H1 (cell line): ENCODE data around the gene EHD2. TPM values are rescaled to one million over a fixed set of nuclear protein-coding genes. Genes with fewer than 3 reads are reported as not detected.

Source experiments
- ASH2L ChIP-seq: fragments of 200-600, 300-600 bp; sonication (generic); IDR thresholded peaks from one replicate; pipeline ENCODE4 v1.7.1; 2017; ENCODE audit warnings: low read length
- BRCA1 ChIP-seq: IDR thresholded peaks from 2 replicates; pipeline ENCODE4 v1.6.1; 2012; ENCODE audit warnings: low read depth, low read length, improper control_type of control experiment
- CHD1 ChIP-seq: IDR thresholded peaks from 2 replicates; pipeline ENCODE4 v1.6.1; 2012; ENCODE audit warnings: low read depth, low read length, improper control_type of control experiment
- EP300 ChIP-seq, 2 experiments: IDR thresholded peaks; 1 replicate in 1 of 2; 2 replicates in 1 of 2; pipeline ENCODE4 v1.6.1; 2011 to 2012; ENCODE audit warnings: low read depth in 2 of 2, low read length in 2 of 2, mild to moderate bottlenecking in 2 of 2, borderline replicate concordance in 1 of 2, inconsistent platforms in 1 of 2, moderate library complexity in 1 of 2
- FOSL1 ChIP-seq: IDR thresholded peaks from 2 replicates; pipeline ENCODE4 v1.6.1; 2011; ENCODE audit warnings: mild to moderate bottlenecking, low read depth, low read length, moderate library complexity; ENCODE audit not compliant: insufficient read depth
- GABPA ChIP-seq: IDR thresholded peaks from 2 replicates; pipeline ENCODE4 v1.6.1; 2011; ENCODE audit warnings: mild to moderate bottlenecking, low read length, moderate library complexity, borderline replicate concordance; ENCODE audit not compliant: insufficient read depth
- GTF2F1 ChIP-seq: IDR thresholded peaks from 2 replicates; pipeline ENCODE4 v1.6.1; 2012; ENCODE audit warnings: low read depth, low read length, improper control_type of control experiment, borderline replicate concordance
- HDAC6 ChIP-seq: IDR thresholded peaks from one replicate; pipeline ENCODE4 v1.7.1; 2012; ENCODE audit warnings: low read depth, mild to moderate bottlenecking, inconsistent platforms, low read length, moderate library complexity
- JUN ChIP-seq: IDR thresholded peaks from 2 replicates; pipeline ENCODE4 v1.6.1; 2011; ENCODE audit warnings: low read depth, mild to moderate bottlenecking, improper control_type of control experiment, low read length
- NANOG ChIP-seq: IDR thresholded peaks from 2 replicates; pipeline ENCODE4 v1.6.1; 2011; ENCODE audit warnings: low read length, low read depth, mild to moderate bottlenecking, inconsistent platforms; ENCODE audit not compliant: insufficient read depth, poor library complexity, severe bottlenecking
- NRF1 ChIP-seq: IDR thresholded peaks from 2 replicates; pipeline ENCODE4 v1.6.1; 2011; ENCODE audit warnings: mild to moderate bottlenecking, low read depth, low read length, improper control_type of control experiment
- POLR2A ChIP-seq, 2 experiments: IDR thresholded peaks; 1 replicate in 1 of 2; 2 replicates in 1 of 2; pipeline ENCODE4 v1.6.1; 2011; ENCODE audit warnings: low read depth in 2 of 2, low read length in 2 of 2, mild to moderate bottlenecking in 2 of 2; ENCODE audit errors: control extremely low read depth in 1 of 2
- POU5F1 ChIP-seq: IDR thresholded peaks from 2 replicates; pipeline ENCODE4 v1.6.1; 2011; ENCODE audit warnings: low read depth, mild to moderate bottlenecking, low read length, moderate library complexity
- RAD21 ChIP-seq, 2 experiments: IDR thresholded peaks in 1 of 2; conservative IDR thresholded peaks in 1 of 2; 2 replicates each; pipeline ENCODE4 v1.6.1; 2011; ENCODE audit warnings: low read depth in 2 of 2, low read length in 2 of 2, improper control_type of control experiment in 1 of 2, inconsistent platforms in 1 of 2, mild to moderate bottlenecking in 1 of 2, moderate library complexity in 1 of 2
- RBBP5 ChIP-seq: IDR thresholded peaks from 2 replicates; pipeline ENCODE4 v1.7.1; 2012; ENCODE audit warnings: low read depth, mild to moderate bottlenecking, inconsistent platforms, low read length, moderate library complexity, borderline replicate concordance
- RXRA ChIP-seq: IDR thresholded peaks from 2 replicates; pipeline ENCODE4 v1.6.1; 2011; ENCODE audit warnings: low read depth, mild to moderate bottlenecking, low read length, moderate library complexity; ENCODE audit not compliant: insufficient read depth
- SAP30 ChIP-seq: fragments of 300-600 bp; sonication (generic); IDR thresholded peaks from 2 replicates; pipeline ENCODE4 v1.7.1; 2012; ENCODE audit warnings: low read length, moderate library complexity, mild to moderate bottlenecking, inconsistent platforms; ENCODE audit not compliant: insufficient read depth, insufficient replicate concordance
- SIN3A ChIP-seq, 2 experiments: IDR thresholded peaks in 1 of 2; conservative IDR thresholded peaks in 1 of 2; 2 replicates each; pipeline ENCODE4 v1.6.1; 2011 to 2012; ENCODE audit warnings: low read length in 2 of 2, improper control_type of control experiment in 1 of 2, low read depth in 1 of 2, mild to moderate bottlenecking in 1 of 2
- SIX5 ChIP-seq: IDR thresholded peaks from 2 replicates; pipeline ENCODE4 v1.6.1; 2011; ENCODE audit warnings: mild to moderate bottlenecking, low read depth, low read length
- SUZ12 ChIP-seq: fragments of 200-600 bp; sonication (generic); IDR thresholded peaks from 2 replicates; pipeline ENCODE4 v1.6.1; 2012; ENCODE audit warnings: mild to moderate bottlenecking, inconsistent platforms, low read length, moderate library complexity, mixed read lengths
- TCF12 ChIP-seq: IDR thresholded peaks from 2 replicates; pipeline ENCODE4 v1.6.1; 2011; ENCODE audit warnings: low read depth, mild to moderate bottlenecking, low read length
- TEAD4 ChIP-seq: IDR thresholded peaks from 2 replicates; pipeline ENCODE4 v1.6.1; 2012; ENCODE audit warnings: low read depth, low read length, inconsistent platforms, mixed read lengths
- YY1 ChIP-seq: IDR thresholded peaks from 2 replicates; pipeline ENCODE4 v1.6.1; 2011; ENCODE audit warnings: low read depth, mild to moderate bottlenecking, low read length
- polyA plus RNA-seq, 7 experiments: library from polyadenylated mRNA; depleted of rRNA in 3 of 7; stranded (reverse) in 5 of 7; unstranded in 2 of 7; fragments of >200 nt in 5 of 7; fragments of 200-250 nt in 2 of 7; gene quantifications; 1 replicate in 5 of 7; 2 replicates in 1 of 7; 4 replicates in 1 of 7; pipeline versions ENCODE4 v1.2.1 to v1.2.3, GENCODE V29; 2011 to 2013; ENCODE audit warnings: missing spikeins in 2 of 7, mixed read lengths in 2 of 7
- total RNA-seq: library from RNA; stranded (reverse); fragmentation: NEBNext Ultra II Directional; extraction: Animal tissue kit (Norgen Biotek cat#: 25700); gene quantifications from 2 replicates; pipeline ENCODE4 v1.2.1, GENCODE V29; 2021
- TF ChIP-seq, protein P1 (sequence below): IDR thresholded peaks from 2 replicates; pipeline ENCODE4 v1.6.1; 2011; ENCODE audit warnings: low read length, improper control_type of control experiment

Gene EHD2
- total and polyA plus RNA-seq, 2 of the 8 experiments (the other 6 are each of a cell fraction or from before 2014, with no cell fraction given) = 4.5 to 14.3 TPM

- TF ChIP-seq EP300 (IDR thresholded peaks at IDR 0.05; ENCODE audit: borderline replicate concordance in 1 of 2, low read depth in 2 of 2, low read length in 2 of 2) = 0 out of 3 replicates have a peak, but pooled peaks of 1 of the 2 experiments have one; percentile 59
- 0 out of 2 replicates have a peak, but pooled peaks have one; percentile 53 for TF ChIP-seq YY1
- TF ChIP-seq POLR2A (IDR thresholded peaks at IDR 0.05; ENCODE audit: control extremely low read depth in 1 of 2, low read depth in 2 of 2, low read length in 2 of 2) = 0 out of 3 replicates have a peak, but pooled peaks of 1 of the 2 experiments have one; percentile 26
- TF ChIP-seq FOSL1 = no peak
- TF ChIP-seq SIX5 = no peak
- TF ChIP-seq JUN = no peak
- TF ChIP-seq SAP30 = no peak
- 0 out of 4 replicates have a peak, but pooled peaks of 1 of the 2 experiments have one; percentile 47 for TF ChIP-seq SIN3A (conservative IDR thresholded peaks at IDR 0.05 in 1 of 2, IDR thresholded peaks at IDR 0.05 in 1 of 2; ENCODE audit: low read depth in 1 of 2, low read length in 2 of 2)
- TF ChIP-seq HDAC6 = no peak
- TF ChIP-seq RAD21 (IDR thresholded peaks at IDR 0.05 in 1 of 2, conservative IDR thresholded peaks at IDR 0.05 in 1 of 2; ENCODE audit: low read depth in 2 of 2, low read length in 2 of 2) = peak; percentile 58 to 74
- no peak for TF ChIP-seq ASH2L
- no peak for TF ChIP-seq RXRA
- no peak for TF ChIP-seq POU5F1
- no peak for TF ChIP-seq SUZ12
- no peak for TF ChIP-seq GTF2F1
- no peak for TF ChIP-seq NANOG
- TF ChIP-seq CHD1 = no peak
- TF ChIP-seq TCF12 = 0 out of 2 replicates have a peak, but pooled peaks have one; percentile 6
- no peak for TF ChIP-seq TEAD4
- TF ChIP-seq RBBP5 = no peak
- peak; percentile 48; the same call in 1 of the 2 replicates for TF ChIP-seq GABPA
- no peak for TF ChIP-seq BRCA1
- TF ChIP-seq, protein P1, sequence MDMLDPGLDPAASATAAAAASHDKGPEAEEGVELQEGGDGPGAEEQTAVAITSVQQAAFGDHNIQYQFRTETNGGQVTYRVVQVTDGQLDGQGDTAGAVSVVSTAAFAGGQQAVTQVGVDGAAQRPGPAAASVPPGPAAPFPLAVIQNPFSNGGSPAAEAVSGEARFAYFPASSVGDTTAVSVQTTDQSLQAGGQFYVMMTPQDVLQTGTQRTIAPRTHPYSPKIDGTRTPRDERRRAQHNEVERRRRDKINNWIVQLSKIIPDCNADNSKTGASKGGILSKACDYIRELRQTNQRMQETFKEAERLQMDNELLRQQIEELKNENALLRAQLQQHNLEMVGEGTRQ = no peak
- TF ChIP-seq NRF1 = no peak
Observed at GRCh38 chr19:47790398-47790814, 77.2 kb downstream of the EHD2 start (continued).
